GM12801 (cell line): ENCODE measurements around the gene AOAH.

ENCODE experiments used
- CTCF ChIP-seq: IDR thresholded peaks from one replicate; pipeline ENCODE4 v1.5.1; 2011; ENCODE audit warnings: control low read depth; ENCODE audit not compliant: insufficient read length; ENCODE audit errors: extremely low read depth

The AOAH gene

GRCh38 chr7:36535866-36536664 is 188.2 kb downstream of the AOAH start:
- TF ChIP-seq CTCF = no peak

DNA sequence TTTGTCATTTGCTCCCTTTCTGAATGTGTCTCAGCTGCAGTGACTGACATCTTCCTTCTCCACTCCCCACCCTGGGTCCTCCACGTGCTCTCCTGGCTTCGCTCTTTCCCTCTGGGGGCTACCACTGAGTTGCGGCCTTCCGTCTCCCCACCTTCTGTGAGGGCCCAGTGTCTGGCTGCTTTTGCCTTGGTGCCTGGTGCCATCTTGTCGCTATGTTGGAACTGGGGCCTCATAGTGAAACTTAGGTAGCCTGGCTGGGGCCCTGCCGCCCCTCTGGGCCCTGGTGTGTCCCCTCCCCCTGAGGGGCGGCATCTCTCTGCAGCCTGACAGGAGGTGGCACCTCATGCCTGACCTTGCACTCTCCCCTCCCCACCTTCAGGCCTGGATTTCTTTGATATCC is 190.6 kb downstream of the AOAH start:
- no peak for TF ChIP-seq CTCF

DNA sequence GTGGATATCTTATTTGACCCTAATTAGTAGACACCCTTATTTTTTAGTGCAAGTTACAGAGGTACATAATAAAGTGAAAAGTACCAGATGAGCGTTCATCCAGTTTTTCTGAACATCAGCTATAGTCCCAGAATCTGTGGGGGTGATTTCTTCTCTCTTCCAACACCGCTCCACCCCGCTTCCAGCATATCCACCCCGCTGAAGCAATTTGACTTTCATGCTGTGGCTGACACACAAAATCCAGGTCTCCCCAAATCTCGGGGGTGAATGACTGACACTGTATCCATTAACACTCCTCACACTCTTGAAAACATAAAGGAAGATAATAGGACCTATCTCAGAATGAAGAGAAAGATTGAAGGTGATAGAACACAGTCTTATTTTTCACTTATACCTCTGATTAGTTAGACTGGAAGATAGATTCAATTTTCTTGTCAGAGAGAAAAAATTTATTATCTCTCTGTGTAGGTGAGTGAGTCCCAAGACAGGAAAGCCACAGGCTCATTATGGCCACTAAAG is 191.3 kb downstream of the AOAH start:
- no peak for TF ChIP-seq CTCF

GRCh38 chr7:36531951-36532350 is 192.3 kb downstream of the AOAH start:
- TF ChIP-seq CTCF = no peak

DNA sequence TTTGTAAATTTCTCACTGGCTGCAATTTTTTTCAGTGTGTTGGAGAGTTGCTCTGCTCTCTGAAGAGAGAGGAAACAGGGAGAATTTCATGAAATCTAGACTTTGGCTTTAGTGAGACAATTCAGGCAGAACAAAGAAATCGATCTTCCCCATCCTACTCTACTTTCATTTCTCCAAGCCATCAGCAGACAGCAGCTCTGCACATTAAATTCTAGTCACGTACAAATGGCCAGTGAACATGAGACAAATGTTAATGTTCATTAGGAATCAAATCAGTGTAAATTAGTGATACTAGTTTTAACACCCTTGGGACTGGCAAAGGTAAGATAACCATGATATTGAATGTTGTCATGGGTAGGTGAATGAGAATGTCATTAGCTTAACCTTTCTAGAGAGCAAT is 193.8 kb downstream of the AOAH start:
- TF ChIP-seq CTCF = no peak

GRCh38 chr7:36527549-36527913 is 196.8 kb downstream of the AOAH start:
- no peak for TF ChIP-seq CTCF

GRCh38 chr7:36526863-36527548 is 197.3 kb downstream of the AOAH start:
- no peak for TF ChIP-seq CTCF
